Umbilical cord (tissue), 2 donors: Measurements from ENCODE around the gene SLC25A42. TPM values are rescaled to one million over a fixed set of nuclear protein-coding genes. Genes with fewer than 3 reads are reported as not detected.
"Not testable (repeated sequence)": the region's sequence is repeated elsewhere in the genome, so short reads cannot be mapped to it uniquely, and the experiment has no call there.

Experiments
- DNase-seq: peaks from one replicate; pipeline ENCODE4 v3.0.0-alpha.2; 2015; ENCODE audit warnings: low spot score
- total RNA-seq: library from RNA; depleted of rRNA; stranded (reverse); fragments of >200 nt; gene quantifications from one replicate; pipeline ENCODE4 v1.2.3, GENCODE V29; 2014; ENCODE audit warnings: low replicate concordance; ENCODE audit not compliant: insufficient read depth

SLC25A42 gene
- 13.2 TPM for total RNA-seq

DNA sequence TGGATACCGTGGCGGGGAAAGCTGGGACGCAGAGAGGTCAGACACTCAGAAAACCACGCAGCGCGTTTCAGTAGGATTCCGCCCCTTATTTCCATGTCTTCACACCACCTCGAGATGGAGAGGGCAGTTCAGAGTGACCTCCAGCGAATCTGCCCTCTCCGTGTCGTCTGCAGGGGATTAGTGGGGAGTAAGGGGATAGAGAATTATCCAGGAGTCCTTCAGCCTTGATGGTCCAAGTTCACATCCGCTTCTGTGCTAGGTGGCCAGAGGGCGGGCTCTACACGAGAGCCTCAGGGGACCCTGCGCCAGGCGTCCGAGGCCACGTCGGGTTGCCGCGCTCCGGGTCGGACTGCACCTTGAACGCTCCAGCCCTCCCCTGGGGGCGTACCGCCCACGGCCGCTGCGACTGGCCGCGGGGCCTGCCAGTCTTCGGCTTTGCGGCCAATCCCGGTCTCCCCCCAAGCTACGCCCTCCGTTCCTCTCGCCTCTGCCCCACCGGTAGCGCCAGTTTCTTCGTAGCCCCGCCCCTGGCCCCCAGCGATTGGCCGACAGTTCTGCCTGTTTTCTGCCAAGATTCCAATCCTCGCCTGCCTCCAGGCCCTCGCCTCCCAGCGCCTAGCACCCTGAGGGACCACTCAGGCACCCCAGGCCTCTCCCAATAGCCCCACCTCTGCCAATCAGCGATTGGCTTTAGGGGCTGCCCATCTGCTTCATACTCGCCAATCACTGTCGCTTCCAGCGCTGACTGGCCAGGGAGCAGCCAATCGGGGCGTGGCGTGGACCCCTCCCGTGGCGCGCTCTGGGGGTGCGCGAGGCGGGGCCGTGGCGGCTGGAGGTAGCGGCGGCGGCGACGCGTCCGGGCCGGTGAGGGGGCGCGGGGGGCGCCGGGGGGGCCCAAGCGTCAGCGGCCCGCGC is at the start of gene SLC25A42:
SLC25A42 (plus strand) TSS at position 812 of the 915 bp plus-strand sequence. CDS start 32,131 bp downstream, outside the sequence.
- DNase-seq, result peak; percentile 100

DNA sequence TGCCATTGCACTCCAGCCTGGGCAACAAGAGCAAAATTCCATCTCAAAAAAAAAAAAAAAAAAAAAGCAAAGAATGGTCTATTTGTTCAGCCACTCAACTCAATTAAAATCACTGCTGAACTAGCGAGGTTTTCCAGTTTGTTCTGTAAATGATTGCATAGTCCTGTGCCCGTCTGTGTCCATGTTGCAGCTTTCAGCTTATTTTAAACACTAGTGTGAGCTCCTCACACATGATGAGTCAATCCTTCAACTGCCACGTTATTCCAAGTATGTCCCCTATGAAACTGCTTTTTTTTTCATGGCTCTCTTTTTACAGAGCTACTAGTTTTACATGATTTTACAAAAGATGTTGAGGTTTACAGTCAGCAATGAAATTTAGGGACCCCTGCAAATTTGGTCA is 42.7 kb upstream of the SLC25A42 start:
- DNase-seq, result peak; percentile 29

- DNase-seq, result no peak
These were observed 41.3 kb upstream of the SLC25A42 start for GRCh38 chr19:19022380-19022961.

- DNase-seq, result not testable (repeated sequence)
These were observed 40.4 kb upstream of the SLC25A42 start for GRCh38 chr19:19023376-19023775.

DNA sequence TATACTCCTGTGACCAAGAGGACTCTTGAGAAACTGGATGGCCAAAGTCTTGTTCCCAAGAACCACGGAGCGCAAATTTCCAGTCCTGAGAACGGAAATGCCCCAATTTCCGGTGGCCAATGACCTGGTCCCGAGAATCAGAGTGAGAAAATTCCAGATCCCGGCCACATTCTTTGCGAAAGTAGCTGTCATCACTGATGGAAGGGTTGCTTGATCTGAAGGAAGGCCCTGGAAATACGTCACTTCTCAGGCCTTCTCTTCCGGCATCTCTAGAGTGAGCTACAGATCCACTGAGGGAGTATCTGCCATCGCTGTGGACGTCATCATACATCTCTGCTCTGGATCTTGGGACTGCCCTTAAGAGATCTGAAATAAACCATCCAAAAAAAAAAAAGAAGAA is 37.9 kb upstream of the SLC25A42 start:
- DNase-seq, result no peak

- DNase-seq, result no peak
These were observed 37.4 kb upstream of the SLC25A42 start for GRCh38 chr19:19026299-19026971.

- no peak for DNase-seq
These were observed 36.6 kb upstream of the SLC25A42 start for GRCh38 chr19:19027228-19027627.

DNA sequence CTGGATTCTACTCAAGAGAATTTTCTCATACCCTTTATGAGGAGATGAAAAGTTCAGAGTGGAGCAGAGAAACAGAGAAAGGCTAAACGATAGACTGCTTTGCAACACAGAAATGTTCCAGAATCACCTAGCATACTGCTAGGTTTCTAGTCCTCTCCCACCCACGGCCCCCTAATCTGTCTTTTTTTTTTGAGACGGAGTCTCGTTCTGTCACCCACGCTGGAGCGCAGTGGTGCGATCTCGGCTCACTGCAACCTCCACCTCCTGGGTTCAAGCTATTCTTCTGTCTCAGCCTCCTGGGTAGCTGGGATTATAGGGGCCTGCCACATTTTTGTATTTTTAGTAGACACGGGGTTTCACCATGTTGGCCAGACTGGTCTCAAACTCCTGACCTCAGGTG is 35.3 kb upstream of the SLC25A42 start:
- DNase-seq, result no peak

DNA sequence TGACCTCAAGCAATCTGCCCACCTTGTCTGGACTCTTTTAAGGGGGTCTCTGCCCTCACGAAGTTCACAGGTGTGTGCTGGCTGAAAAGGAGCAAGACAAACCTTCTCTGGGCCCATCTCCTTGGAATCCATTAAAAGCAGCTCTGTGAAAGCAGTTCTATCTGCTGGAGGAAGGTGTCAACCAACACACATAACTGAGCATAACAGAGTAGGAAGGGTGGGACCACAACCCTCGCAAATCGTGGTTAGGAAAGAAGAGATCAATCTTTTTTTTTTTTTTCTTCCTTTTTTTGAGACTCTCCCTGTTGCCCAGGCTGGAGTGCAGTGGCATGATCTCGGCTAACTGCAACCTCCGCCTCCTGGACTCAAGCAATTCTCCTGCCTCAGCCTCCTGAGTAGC is 31.9 kb upstream of the SLC25A42 start:
- no peak for DNase-seq

DNA sequence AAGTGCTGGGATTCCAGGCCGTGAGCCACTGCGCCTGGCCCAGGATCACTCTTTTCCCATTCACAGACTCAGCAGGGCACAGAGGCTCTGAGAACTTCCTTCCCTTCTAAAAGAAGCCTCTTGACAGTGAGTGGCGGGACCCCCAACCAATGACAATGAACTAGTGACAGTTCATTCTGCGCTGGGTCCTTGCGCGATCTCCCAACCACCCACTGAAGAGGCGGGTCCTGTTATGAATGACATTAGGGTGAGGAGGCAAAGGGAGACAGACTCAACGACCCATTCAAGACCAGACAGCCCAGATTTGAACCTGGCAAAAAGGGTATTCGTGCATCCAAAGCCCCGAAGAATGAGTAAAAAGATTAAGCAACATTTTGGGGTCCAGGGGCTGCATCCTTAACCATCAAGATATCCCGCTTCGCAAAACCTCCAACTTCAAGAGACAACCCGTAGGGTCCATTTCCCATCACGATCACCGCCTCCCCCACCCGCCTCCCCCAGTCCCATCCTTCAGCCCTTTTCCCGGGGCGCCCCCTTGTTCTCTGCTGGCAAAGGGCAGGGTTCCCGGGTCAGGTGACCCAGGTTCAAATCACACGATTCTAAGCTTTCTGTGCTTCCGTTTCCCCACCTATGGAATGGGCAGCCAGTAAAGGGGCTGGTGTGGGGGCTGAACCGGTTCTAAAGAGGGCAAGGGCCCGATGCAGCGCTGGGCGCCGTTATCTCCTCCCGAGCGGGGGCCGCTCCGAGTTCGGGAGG is 31.2 kb upstream of the SLC25A42 start:
- peak; percentile 95 for DNase-seq

DNA sequence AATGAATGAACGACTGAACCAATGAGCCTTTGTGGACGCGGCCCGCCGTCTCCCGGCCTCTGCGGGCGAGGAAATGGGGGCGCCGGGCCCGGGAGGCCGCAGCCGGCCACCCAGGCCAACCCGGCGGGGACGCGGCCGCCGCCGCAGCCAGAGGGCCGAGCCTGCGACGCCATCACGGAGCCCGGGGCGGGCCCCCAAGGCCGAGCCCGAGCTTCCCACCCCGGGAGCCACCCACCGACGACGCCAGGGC is 30.7 kb upstream of the SLC25A42 start:
- no peak for DNase-seq

- peak; percentile 91 for DNase-seq
These were observed 30.2 kb upstream of the SLC25A42 start, which contains the start of the genes ARMC6 and SUGP2 for GRCh38 chr19:19033426-19034203. Gene ARMC6 (plus strand): TSS chr19:19033603. CDS start chr19:19034210, 607 bp downstream. Gene SUGP2 (minus strand): TSS chr19:19033517. CDS start chr19:19031071, 2,446 bp downstream.

DNA sequence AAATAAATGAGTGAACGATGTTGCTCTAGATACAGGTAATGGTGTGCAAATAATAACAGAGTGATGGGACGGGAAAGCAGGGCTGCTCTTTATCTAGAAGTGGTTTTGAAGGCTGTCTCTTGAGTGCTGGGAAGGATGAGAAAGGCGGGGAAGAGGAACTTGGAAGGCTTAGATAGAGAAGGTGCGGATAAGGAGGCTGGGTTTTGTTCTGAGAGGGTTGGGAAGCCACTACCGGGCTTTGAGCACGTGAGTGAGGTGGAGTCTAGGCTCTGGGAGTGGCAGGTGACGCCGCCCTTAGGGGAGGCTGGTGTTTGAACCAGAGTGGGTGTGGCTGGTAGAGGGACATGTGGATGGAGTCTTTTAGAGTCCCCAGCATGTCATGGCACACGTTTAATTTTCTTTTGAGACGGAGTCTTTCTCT is 29.6 kb upstream of the SLC25A42 start:
- peak; percentile 56 for DNase-seq

GRCh38 chr19:19039901-19040300 is 23.9 kb upstream of the SLC25A42 start:
- no peak for DNase-seq

DNA sequence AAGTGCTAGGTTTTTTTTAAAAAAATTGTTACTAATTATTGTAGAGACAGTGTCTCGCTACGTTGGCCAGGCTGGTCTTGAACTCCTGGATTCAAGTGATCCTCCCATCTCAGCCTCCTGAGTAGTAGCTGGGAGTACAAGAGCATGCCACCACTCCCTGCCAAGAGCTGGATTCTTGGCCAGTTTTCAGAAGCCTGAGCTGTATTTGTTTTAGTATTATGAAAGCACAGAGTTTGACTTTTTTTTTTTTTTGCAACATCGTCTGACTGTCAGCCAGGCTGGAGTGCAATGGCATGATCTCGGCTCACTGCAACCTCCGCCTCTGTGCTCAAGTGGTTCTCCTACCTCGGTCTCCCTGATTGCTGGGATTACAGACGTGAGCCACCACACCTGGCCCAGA is 23.4 kb upstream of the SLC25A42 start:
- DNase-seq, result peak; percentile 62

GRCh38 chr19:19042732-19043280 is 21.0 kb upstream of the SLC25A42 start:
- no peak for DNase-seq

DNA sequence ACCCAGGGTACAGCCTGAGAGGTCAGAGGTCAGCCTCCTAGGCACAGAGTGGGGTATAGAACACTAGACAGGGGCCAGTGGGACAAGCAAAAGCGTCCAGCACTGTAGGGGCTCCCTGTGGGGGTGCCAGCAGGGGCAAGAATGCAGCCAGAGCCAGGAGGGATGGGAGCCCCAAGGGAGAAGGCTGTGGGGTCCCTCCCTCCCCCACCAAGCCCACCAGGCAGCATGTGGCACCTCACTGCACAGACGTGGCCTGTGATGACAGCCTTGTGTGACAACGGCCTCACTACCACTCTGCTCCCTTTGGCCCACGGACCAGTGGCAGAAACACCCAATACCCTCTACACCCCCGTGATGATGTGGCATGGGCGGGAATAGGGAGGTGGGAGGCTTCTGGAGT is 20.3 kb upstream of the SLC25A42 start:
- no peak for DNase-seq

- DNase-seq, result no peak
These were observed 19.9 kb upstream of the SLC25A42 start for GRCh38 chr19:19043881-19044280.

GRCh38 chr19:19049406-19049805 is 14.4 kb upstream of the SLC25A42 start:
- DNase-seq, result no peak

GRCh38 chr19:19050104-19050503 is 13.7 kb upstream of the SLC25A42 start:
- no peak for DNase-seq

GRCh38 chr19:19050731-19051130 is 13.1 kb upstream of the SLC25A42 start:
- DNase-seq, result no peak
